CD4-positive, alpha-beta T cell treated with Interleukin-4 for 4 hours (primary cell): ENCODE data around the gene LCE3C.
"Not testable (repeated sequence)": the region's sequence is repeated elsewhere in the genome, so short reads cannot be mapped to it uniquely, and the experiment has no call there.

Source experiments
- DNase-seq: peaks from one replicate; pipeline ENCODE4 v3.0.0-alpha.2; 2020

Gene LCE3C

GRCh38 chr1:152599934-152600333 is at the start of gene LCE3C:
Gene LCE3C, plus strand, starts transcription at chr1:152600234. Its CDS starts 498 bp downstream, at chr1:152600732.
- DNase-seq, result no peak

- no peak for DNase-seq
Observed at GRCh38 chr1:152565115-152565514, 34.9 kb upstream of the LCE3C start.

- no peak for DNase-seq
Observed at GRCh38 chr1:152565535-152566215, 34.4 kb upstream of the LCE3C start.

GRCh38 chr1:152566681-152567080 is 33.4 kb upstream of the LCE3C start, which contains the start of gene LCE3E:
Gene LCE3E, minus strand, starts transcription at chr1:152566780. Its CDS starts 572 bp downstream, at chr1:152566208.
- DNase-seq, result no peak

- DNase-seq, result no peak
Observed at GRCh38 chr1:152577168-152577567, 22.9 kb upstream of the LCE3C start.

GRCh38 chr1:152579526-152579925 is 20.5 kb upstream of the LCE3C start:
- not testable (repeated sequence) for DNase-seq

GRCh38 chr1:152580433-152580832 is 19.6 kb upstream of the LCE3C start, which contains the start of gene LCE3D:
Gene LCE3D, minus strand, starts transcription at chr1:152580516. Its CDS starts 580 bp downstream, at chr1:152579936.
- no peak for DNase-seq

- no peak for DNase-seq
Observed at GRCh38 chr1:152582647-152583046, 17.4 kb upstream of the LCE3C start.

- no peak for DNase-seq
Observed at GRCh38 chr1:152585586-152585985, 14.4 kb upstream of the LCE3C start.

GRCh38 chr1:152596986-152597385 is 3.0 kb upstream of the LCE3C start:
- no peak for DNase-seq

- no peak for DNase-seq
Observed at GRCh38 chr1:152613511-152613910, 13.5 kb downstream of the LCE3C start, which contains the start of gene LCE3B. Gene LCE3B, plus strand, starts transcription at chr1:152613811. Its CDS starts 0 bp downstream, at chr1:152613811.

- DNase-seq, result no peak
Observed at GRCh38 chr1:152621993-152622392, 22.0 kb downstream of the LCE3C start.

- DNase-seq, result no peak
Observed at GRCh38 chr1:152622803-152623202, 22.8 kb downstream of the LCE3C start, which contains the start of gene LCE3A. Gene LCE3A, minus strand, starts transcription at chr1:152623103. Its CDS starts 0 bp downstream, at chr1:152623103.

GRCh38 chr1:152623203-152623844 is 23.3 kb downstream of the LCE3C start:
- no peak for DNase-seq

- no peak for DNase-seq
Observed at GRCh38 chr1:152626744-152627143, 26.7 kb downstream of the LCE3C start.

- DNase-seq, result no peak
Observed at GRCh38 chr1:152630596-152630995, 30.6 kb downstream of the LCE3C start.

GRCh38 chr1:152640351-152640750 is 40.3 kb downstream of the LCE3C start:
- DNase-seq, result no peak

GRCh38 chr1:152643945-152644344 is 43.9 kb downstream of the LCE3C start:
- DNase-seq, result no peak

- DNase-seq, result no peak
Observed at GRCh38 chr1:152645146-152645545, 45.1 kb downstream of the LCE3C start.

GRCh38 chr1:152646656-152647055 is 46.6 kb downstream of the LCE3C start:
- no peak for DNase-seq
